Measurements from ENCODE around the gene SORL1.
"Not testable (repeated sequence)": the region's sequence is repeated elsewhere in the genome, so short reads cannot be mapped to it uniquely, and the experiment has no call there.

SORL1 gene

DNA sequence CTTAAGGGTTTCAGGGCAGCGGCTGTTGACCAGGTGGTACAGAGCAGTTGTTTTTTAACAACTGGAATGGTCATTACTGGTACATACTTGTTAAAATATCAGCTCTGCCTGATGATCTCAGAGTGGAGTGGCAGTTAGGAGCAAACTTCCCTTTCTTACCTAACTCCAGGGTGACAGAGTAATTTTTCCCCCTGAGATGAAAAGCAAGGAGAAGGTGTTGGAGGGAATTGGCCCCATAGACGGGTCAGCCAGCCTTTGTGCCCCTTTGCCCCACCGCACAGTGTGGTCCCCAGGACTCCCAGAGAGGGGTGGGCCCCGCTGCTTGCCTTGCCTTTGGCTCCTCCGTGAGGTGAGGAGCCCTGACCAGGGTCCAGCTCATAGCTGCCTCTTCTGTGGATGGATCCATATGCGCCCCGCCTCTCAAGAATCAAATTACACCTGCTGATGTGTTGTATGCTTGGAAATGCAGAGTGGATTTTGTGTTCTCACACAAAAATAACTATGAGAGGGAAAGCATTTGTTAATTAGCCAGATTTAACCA, 27.7 kb downstream of the SORL1 start:
- DNase-seq = no peak

DNA sequence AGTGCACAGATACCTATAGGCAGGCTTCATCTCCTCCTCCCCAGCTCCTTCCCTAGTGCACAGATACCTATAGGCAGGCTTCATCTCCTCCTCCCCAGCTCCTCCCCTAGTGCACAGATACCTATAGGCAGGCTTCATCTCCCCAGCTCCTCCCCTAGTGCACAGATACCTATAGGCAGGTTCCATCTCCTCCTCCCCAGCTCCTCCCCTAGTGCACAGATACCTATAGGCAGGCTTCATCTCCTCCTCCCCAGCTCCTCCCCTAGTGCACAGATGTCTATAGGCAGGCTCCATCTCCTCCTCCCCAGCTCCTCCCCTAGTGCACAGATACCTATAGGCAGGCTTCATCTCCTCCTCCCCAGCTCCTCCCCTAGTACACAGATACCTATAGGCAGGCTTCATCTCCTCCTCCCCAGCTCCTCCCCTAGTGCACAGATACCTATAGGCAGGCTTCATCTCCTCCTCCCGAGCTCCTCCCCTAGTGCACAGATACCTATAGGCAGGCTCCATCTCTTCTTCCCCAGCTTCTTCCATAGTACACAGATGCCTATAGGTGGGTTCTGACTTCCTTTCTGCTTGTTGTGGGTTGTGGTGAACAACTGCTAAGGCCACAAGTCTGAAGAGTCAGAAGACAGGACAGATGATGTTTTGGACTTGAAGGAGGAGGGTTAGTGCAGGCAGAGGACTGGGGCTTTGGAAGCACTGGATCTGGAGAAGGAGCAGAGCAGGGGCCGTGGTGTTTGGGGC, 29.5 kb downstream of the SORL1 start:
- DNase-seq = peak; percentile 37

DNA sequence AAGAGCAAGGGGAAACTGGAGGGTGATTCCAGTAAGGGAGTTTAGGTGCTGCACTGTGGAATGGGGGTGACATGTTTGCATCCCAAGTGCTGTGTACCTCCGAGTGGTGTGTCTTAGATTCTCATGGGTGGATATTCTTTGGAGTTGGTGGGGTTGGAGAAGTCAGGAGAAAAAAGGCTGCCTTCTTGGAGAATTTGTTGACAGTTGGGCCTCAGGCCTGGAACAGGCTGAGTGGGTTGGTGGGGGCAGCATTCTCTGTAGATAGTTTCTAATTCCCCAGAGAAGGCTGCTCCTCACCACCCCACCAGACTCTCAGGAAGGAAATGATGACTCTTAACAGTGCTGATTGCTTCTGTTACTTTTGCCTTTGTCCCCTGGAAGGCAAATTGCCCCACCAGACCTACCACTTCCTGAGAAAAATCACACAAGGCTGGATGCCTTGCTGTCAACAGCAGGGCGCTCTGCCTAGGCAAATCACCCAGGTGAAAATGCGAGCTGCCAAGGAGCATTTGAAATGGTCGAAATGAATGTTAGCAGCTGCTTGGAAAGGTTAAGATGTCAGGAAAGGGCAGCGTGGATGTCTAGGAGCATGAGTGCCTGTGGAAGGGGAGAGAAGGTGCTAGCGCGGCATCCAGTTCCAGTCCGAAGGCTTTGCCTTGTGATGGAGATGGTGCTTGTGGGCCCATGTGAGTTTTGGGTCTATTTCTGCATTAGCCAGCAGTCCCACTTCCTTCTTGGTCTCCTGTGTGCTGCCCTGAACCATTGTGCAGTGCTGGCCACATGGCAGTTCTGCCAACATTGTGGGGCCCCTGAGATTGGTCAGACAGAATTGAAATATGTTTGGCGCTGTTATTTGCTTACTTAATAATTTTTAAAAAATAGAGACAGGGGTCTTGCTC, 30.4 kb downstream of the SORL1 start:
- DNase-seq = peak; percentile 50

DNA sequence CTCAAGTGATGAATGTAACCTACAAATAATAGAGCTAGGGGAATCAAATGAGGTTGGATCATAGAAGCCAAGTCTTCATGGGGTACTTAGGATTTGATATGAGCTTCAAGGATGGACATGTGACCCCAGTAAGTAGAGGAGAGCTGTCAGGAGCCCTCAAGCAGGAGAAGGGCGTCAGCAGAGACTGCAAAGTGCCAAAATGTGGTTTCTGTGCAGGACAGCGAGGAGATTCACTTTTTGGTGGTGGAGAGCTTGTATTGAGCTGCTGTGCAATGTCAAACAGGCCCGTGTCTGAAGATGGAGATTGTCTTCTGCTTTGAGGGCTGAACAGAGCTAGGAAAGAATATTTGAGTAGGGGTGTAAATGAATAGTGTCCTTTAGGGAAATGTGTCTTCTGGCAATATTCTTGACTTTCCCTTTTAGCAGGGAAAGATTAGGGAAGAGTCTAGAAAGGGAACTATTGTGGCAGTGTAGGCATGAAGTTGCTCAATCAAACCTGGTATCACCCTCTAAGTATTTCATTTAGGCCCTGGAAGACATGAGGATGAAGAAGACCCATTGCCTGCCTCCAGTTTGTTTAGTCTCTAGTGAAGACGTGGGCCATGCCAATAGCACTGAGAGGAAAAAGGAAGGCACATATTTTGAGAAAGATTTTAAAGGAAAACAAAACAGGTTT, 31.8 kb downstream of the SORL1 start:
- DNase-seq = no peak

DNA sequence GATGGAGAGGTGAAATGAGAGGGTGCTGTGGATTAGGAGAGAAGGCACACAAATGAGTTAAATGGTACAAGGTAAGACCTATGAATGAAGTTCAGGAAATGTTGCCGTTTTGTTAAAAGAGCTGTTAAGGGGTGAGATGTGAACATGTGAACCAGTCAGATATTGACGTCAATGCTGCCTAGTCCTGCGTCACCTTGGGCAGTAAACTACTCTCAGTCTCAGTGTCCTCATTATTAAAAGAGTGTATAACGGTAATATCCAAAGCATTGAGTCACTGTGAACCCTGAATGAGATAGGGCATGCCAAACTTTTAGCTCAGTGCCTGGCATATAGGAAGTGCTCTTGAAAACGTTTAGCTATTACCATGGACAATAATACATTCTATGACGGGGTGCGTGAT, 33.1 kb downstream of the SORL1 start:
- no peak for DNase-seq

DNA sequence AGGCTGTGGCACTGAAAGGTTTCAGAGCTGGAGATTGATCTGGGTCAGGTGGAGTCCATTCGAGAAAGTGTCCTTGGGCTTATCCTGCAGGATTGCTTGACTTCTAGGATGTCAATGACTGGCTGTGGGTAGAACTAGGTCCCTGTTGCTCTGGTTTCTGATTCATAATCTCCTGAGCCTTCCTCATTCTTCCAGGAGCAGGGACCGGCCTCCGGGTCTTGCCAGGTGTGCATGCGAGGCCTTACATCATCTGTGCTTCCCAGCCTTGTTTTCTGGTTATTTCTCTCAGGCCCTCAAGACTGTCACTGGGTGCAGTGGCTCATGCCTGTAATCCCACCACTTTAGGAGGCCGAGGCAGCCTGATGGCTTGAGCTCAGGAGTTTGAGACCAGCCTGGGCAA, 33.9 kb downstream of the SORL1 start:
- DNase-seq = no peak

DNA sequence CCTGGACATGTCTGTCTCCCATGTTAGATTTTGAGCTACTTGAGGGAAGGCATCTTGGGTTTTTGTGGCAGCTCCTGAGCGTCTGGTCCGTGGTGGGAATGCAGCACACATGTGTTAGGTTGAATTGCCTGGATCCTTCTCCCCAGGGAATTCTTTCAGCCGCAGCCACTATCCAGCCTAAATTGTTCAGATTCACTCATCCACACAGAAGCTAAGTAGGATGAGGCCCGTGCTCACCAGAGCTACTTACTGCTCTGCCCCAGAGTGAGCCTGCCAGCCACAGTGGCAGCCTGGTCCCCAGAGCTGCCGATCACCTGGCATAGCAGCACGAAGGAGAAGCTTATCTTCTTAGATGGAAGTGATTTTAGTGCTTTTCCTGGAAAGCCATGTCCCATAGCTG, 35.1 kb downstream of the SORL1 start:
- DNase-seq = no peak

DNA sequence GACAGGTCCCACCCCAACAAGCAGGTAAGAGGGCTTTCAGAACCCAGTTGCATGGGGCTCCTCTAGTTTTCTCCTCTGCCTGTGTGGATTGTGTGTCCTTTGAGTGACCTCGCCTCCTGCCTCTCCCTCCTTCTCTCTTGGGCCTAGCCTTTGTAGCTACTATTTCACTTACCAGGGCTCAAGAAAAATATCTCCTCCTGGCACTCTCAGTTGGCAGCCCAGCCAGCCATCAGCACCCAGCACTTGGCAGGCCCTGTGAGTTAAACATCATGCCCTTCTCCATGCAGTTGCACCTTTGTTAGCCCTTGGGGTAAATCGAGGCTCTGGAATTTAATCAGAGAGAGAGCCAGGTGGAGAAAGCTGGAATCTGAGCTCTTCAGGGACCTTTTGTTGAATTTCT, 36.1 kb downstream of the SORL1 start:
- DNase-seq = no peak

DNA sequence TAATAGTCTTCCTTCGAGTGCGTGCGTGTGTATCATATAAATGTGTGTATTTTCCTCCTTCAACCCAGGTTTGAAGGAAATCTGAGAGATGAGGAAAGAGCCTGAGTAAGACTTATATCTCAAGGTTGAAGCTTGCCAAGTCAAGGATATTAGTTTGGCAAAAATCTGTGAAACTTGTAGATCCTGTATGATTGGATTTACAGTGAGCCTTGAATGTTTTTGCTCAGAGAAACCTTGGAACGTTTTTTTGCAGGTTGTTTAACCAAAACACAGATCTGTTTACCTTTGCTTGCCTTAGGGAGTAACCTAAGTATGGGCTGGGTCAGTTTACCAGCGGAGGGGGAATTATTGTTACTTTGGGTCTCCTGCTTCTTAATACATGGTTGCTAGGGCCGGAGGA, 36.5 kb downstream of the SORL1 start:
- DNase-seq = no peak

DNA sequence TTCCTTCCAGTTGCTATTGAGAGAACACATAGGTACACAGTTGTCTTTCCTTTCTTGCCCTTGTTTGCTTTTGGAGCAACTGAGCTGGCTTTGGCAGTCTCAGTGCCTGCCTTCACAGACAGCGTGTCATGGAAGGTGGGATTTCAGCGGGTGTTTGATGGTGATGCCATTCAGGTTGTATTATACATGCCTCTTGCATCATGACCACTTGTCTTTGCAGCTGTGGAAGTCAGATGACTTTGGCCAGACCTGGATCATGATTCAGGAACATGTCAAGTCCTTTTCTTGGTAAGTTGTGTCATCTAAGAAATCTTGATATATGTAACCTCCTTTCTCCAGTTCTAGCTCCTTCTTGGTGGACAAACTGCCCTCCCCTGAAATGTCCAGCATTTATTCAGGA, 37.7 kb downstream of the SORL1 start:
- no peak for DNase-seq

DNA sequence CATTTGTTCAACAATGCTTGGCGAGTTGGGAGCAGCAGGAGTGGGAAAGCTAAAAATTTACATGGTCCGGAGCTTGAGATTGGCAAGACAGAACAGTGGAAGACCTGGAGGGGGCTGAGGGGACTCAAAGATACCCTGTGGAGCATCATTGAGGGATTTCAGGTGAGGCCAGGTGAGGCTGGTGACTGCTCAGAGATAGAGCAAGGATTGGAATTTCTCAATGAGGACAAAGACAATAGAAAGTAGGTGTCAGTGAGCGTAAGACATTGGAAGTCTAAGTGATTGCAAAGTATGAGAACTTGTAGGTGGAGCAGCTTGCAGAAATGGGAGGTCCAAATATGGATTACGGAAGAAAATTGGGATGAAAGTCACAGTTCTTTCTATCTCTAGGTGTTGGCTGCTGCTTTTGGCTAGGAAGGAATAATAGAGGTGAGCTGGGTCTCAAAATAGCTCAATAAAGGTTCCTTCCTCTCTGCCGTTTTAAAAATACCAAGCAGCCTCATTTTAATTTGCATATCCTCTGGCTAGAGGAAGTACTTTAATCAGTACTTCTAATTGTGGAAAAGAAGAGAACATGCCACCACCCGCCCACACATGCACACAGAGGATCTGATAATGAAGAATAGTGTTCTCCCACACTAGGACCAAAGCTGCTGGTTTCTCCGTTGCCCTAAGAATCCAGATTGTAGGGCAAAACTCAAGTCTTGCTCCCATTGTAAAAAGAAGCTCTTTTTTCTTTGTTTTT, 42.4 kb downstream of the SORL1 start:
- DNase-seq = no peak

DNA sequence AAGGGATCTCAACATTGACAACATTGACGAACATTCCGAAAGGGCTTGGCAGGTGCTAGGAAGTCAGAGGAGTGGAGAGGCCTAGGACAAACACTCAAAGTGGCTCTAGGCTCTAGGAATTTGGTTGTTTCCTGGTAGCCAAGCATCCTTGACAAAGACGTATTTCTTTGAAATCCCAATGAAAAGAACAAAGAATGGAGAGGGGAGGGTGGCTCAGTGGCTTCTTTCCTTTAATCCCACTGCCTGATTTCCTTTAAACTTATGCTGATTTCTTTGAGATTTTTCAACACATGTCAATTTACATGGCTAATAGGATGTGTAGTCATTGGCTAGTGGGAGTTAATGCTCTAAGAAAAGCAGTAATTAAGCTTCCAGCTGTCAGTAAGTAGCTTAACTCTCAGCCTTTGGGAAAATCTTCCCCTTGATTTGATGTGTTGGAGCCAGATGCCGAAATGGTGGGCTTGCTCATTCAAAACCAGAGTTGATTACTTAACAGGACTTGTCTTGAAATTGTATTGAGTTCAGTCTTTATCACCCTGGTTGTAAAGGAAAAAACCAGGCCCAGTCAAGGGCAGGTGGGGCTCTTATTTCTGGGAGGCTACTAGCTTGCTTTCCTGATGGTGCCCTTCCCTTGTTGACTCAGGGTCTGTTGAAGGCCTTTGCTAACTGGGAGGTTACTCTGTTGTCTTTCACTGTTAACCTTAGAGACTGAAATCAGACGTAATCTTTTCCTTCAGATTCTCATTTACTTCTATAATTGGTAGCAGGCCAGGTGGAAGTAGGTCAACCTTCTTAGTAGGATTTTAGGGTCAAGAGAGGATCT, 45.3 kb downstream of the SORL1 start:
- DNase-seq = no peak

DNA sequence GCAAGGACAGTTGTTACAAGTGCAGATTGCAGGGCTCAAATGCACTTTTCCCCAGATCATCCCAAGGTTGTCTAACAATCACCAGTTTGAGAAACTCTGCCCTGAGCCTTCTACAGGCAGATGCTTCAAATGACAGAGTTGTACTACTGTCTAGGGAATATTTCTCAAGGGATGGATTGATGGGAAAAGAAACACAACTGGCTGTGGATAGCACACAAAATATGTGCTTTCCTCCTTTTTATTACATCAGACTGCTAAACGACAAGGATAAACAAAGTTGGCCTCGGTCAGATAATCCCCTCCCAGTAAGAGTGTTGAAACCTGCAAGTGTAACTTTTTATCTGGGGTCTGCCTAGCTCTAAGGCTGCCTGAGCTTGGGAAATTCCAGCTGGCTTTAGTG, 47.3 kb downstream of the SORL1 start:
- no peak for DNase-seq

DNA sequence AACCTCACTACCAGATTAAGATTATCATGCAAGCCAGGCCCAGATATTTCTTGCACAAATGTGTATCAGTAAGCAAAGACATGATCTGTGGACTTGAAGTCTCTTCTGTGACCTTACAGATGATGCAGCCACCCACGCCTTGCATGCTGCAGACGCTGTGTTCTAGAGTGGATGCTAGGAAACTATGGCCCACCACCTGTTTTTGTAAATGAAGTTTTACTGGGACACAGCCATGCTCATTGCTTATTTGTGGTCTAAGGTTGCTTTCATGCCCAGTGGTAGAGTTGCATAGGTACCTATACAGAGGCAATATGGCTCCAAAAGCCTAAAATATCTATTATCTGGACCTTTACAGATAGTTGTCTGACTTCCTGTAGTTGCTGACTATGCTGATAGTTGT, 48.2 kb downstream of the SORL1 start:
- no peak for DNase-seq

DNA sequence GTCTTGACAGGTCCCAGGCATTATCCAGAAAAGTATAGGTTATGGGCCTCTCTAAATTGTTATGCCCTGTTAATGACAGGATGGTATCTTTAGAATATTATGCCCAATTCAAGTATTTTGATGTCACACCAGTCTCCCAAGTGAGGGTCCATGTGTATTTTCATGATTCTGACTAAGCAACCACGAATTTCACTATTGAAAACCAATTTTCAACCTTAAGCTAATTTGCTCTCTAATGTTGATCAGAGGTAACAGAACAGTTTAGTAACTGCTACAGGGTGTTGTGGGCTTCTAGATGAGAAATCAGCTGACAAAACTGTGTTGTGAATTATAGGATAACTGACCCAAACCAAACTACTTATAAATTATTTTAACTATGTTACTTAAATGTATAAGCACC, 48.6 kb downstream of the SORL1 start:
- no peak for DNase-seq

DNA sequence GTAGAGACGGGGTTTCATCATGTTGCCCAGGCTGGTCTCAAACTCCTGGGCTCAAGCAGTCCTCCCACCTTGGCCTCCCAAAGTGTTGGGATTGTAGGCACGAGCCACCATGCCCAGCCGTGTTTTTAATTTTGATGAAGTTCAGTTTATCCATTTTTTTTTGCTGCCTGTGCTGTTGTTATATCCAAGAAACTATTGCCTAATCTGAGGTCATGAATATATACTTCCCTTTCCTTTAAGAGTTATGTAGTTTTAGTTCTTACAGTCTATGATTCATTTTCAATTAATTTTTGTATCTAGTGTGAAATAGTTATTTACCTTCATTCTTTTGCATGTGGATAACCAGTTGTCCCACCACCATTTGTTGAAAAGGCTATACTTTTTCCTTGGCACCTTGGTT, 50.9 kb downstream of the SORL1 start:
- DNase-seq = no peak

DNA sequence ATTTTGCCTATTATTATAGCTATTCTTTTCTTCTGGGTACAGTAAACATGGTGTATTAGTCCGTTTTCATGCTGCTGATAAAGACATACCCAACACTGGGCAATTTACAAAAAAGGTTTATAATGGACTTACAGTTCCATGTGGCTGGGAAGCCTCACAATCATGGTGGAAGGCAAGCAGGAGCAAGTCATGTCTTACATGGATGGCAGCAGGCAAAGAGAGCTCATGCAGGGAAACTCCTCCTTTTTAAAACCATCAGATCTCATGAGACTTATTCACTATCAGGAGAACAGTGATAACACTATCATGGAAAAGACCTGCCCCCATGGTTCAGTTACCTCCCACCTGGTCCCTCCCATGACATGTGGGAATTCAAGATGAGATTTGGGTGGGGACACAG, 54.1 kb downstream of the SORL1 start:
- not testable (repeated sequence) for DNase-seq

DNA sequence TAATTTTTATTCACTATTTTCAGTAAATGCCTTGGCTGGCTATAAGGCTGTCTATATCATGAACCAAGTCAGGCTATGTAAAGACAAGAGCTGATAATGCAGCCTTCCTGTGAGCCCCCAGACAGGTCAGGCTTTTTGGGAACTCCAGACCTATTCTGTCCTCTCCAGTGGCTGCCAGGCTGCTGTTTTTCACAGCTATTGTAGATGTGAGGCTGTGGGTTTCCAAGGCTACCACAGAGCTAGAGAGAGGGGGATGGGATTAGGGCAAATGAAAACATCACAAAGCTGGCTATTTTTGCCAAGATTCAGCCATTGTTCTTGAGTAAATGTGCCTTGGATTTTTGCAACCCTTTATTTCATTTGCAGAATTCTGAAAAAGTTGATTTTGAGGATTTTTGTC, 56.3 kb downstream of the SORL1 start:
- no peak for DNase-seq

DNA sequence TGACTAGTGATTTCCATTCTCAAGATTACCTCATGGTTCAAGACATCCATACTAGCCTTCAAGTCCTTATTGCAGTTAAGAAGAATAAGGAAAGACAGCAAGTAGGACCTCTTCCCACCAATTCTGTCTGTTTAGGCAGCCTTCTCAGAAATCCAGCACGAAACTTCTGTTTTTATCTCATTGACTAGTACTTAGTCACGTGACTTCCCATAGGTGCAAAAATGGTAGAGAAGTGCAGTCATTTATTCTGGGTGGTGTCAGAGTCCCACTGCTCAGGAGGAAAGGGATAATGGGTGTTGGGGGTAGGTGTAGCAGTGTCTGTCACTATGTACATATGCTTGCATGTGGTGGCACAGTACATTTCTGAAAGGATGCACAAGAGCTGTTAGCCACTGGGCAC, 58.3 kb downstream of the SORL1 start:
- DNase-seq = no peak

DNA sequence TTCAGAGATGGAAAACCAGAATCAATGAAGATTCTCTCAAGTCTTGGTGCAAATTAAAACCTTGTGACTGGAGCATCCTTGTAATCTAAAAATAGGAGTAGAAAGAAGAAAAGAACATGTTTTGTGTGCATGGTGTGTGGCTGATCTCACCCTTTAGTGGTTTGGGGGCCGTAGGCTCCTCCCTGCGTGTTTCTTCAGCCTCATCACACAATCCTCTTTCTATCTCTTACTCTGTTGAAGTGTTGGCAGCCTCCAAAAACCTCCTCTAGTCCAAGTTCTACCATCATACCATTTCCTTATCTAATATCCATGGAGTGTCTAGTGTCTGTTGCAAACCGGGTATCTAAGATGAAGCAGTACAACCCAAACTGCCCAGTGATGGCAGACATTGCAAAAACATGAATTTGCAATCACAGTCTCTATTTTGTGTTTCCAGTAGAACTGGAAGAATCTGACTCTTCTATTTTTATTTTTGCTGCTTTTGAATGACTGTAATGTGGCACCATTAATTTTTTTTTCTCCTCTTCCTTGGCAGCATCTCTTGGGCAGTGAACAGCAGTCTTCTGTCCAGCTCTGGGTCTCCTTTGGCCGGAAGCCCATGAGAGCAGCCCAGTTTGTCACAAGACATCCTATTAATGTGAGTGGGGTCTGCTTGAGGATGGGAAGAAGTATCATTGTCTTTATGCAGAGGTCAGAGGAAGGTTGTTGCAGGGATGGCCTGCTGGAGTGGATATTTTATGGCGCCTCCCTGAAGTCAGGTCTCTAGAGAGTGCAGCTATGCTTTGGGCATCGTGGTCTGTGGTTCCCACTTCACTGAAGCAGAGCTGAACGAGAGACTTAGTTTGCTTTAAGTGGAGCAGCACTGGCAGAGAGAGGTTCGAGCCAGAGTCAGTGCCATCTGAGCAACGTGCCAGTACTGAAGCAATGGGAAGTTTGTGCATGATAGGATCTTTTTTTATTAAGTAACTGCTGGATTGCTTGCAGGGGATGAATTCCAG, 60.7 kb downstream of the SORL1 start:
- no peak for DNase-seq

DNA sequence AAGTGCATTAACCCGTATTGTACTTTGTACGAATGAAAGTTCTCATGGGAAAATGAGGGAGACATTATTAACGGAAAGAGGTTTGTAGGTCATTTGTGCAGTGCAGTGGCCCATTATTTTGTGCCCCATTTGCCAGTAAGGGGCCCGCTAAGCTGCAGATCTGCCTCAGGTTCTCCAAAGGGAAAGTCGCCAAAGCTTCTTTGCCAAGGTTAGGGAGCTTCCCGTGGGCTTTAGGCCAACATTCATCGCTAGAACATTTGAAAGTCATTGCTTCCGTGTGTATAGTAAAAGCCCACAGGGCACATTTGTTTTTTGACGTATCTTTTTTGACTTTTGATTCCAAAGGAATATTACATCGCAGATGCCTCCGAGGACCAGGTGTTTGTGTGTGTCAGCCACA, 61.7 kb downstream of the SORL1 start:
- DNase-seq = no peak
